HG02588 (cell line): Measurements from ENCODE around the gene GPR146.
"Not testable (repeated sequence)": the region's sequence is repeated elsewhere in the genome, so short reads cannot be mapped to it uniquely, and the experiment has no call there.

Experiments
- ATAC-seq: cut with Tn5 transposase; IDR thresholded peaks from one replicate; pipeline ENCODE4 v1.9.1; 2021; ENCODE audit warnings: mild to moderate bottlenecking, moderate library complexity; ENCODE audit not compliant: unreplicated experiment

Gene GPR146

GRCh38 chr7:1044189-1045068 is at the start of gene GPR146:
TSS of gene GPR146 (plus strand) at chr7:1044546. CDS start at chr7:1057516, 12,970 bp downstream.
- ATAC-seq = peak; percentile 87

GRCh38 chr7:994592-995308 is 49.6 kb upstream of the GPR146 start:
- no peak for ATAC-seq

GRCh38 chr7:995571-995970 is 48.8 kb upstream of the GPR146 start:
- ATAC-seq = no peak

- no peak for ATAC-seq
Measured at GRCh38 chr7:996079-996872, 48.1 kb upstream of the GPR146 start.

GRCh38 chr7:997404-998395 is 46.6 kb upstream of the GPR146 start:
- no peak for ATAC-seq

GRCh38 chr7:999149-999879 is 45.0 kb upstream of the GPR146 start:
- ATAC-seq = no peak

- no peak for ATAC-seq
Measured at GRCh38 chr7:999941-1000935, 44.1 kb upstream of the GPR146 start.

- ATAC-seq = not testable (repeated sequence)
Measured at GRCh38 chr7:1001069-1001770, 43.1 kb upstream of the GPR146 start.

- ATAC-seq = not testable (repeated sequence)
Measured at GRCh38 chr7:1002026-1002425, 42.3 kb upstream of the GPR146 start.

- ATAC-seq = not testable (repeated sequence)
Measured at GRCh38 chr7:1002445-1002844, 41.9 kb upstream of the GPR146 start.

- no peak for ATAC-seq
Measured at GRCh38 chr7:1004018-1004852, 40.1 kb upstream of the GPR146 start.

GRCh38 chr7:1005303-1005702 is 39.0 kb upstream of the GPR146 start:
- no peak for ATAC-seq

- ATAC-seq = no peak
Measured at GRCh38 chr7:1007901-1008300, 36.4 kb upstream of the GPR146 start.

GRCh38 chr7:1008733-1009363 is 35.5 kb upstream of the GPR146 start:
- no peak for ATAC-seq

- ATAC-seq = no peak
Measured at GRCh38 chr7:1009747-1010146, 34.6 kb upstream of the GPR146 start.

- no peak for ATAC-seq
Measured at GRCh38 chr7:1010226-1010625, 34.1 kb upstream of the GPR146 start.
